NCI-H1105 treated with DMSO at 0.1 percent for 48 hours (cell line): ENCODE measurements around the gene P2RY6.

Experiments used
- DNase-seq: peaks from one replicate; lab custom pipeline; 2025; lab: John Stamatoyannopoulos, UW

The P2RY6 gene

DNA sequence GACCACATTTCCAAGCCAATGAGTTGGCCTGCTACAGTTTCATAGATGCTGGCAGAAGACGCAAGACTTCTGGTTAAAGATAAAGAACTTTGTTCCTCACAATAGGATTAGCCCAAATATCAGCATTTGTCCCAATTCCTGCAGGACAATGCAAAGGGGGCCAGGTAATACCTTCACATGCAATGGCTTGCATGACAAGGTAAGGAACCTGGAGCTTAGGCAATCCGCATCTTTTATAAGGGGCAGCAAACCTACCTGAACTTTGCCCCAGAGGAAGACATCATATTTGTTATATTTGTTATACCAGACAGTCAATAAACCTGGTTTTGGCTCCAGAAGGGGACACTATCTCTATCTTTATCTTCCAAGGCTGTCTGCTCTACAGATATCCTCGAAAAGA lies 5.3 kb downstream of the P2RY6 start:
- no peak for DNase-seq

DNA sequence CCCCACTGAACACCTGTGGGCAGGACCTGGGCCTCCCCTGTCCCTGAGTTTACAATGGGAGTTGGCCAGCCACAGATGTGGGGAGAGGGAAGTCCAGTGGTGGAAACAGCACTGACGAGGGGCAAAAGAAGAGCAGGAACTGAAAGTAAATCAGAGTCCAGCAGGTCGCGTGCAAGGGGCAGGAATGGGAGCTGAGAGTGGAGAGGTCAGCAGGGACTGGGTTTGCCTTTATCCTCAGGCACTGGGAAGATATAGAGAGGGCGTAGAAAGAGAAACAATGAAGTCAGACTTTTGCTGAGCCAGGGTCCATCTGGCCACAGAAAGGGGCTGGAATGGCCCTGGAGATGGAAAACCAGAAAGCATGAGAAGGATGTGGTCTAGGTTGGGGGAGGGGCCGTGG lies 8.5 kb downstream of the P2RY6 start:
- no peak for DNase-seq

DNA sequence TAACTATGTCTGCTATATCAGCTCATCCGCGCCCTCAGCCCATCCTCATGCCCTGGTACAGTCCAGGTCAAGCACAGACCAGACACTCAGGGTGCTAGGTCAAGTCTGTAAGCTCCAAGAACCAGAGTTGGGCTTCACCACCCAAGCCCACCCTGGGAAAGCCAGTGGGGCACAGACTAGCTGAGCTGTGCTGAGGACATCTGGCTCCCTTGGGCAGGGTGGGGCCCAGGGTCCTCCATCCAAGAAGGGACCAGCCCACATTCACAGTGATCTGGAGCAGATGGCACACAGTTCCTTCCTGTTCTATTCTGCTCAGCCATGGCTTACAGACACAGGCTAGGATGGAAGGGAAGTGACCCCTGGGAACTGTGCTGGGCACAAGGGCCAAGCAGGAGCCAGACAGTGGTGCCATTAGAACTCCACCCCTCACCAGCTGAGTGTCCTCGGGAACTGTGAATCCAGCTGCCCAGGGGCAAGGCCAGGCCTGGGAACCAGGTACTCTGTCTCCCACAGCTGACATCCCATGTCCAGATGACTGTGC lies 9.1 kb downstream of the P2RY6 start:
- no peak for DNase-seq

DNA sequence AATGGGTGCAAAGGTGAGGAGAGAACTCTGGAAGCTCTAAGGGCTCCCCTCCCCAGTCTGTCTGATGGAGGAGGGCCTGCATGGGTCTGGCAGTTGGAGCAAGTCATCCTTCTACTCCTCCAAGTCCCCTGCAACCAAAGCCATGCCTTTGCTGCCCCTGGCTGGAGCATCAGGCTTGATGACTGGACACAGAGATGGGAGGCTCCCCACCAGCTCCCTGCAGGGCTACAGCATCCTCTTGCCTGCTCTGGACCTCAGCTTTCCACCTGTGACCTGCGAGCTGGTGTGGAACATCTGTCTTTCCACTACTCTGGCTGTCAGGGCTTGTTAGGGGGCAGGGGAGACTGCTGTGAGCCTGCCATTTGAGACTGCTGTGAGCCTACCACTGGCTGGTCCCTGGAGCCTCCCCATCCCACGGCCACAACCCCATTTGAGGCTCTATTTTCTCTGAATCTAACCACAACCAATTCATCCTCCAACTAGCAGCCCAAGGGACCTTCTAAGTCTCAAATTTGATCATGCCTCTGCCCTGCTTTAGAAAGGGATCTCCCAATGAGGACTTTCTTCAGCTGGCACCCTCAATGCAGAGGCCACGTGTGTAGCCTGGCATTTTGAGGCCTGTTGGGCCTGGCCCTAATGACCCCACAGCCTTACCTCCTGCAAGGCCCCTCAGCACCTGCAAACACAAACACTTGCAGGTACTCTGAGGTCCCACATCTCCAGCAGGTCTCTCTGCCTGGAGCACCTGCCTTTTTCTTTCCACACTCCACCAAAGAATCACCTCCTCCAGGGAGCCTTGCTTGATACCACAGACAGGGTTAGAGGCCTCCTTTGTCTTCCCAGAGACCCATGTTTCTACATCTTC lies 9.9 kb downstream of the P2RY6 start:
- DNase-seq = no peak

DNA sequence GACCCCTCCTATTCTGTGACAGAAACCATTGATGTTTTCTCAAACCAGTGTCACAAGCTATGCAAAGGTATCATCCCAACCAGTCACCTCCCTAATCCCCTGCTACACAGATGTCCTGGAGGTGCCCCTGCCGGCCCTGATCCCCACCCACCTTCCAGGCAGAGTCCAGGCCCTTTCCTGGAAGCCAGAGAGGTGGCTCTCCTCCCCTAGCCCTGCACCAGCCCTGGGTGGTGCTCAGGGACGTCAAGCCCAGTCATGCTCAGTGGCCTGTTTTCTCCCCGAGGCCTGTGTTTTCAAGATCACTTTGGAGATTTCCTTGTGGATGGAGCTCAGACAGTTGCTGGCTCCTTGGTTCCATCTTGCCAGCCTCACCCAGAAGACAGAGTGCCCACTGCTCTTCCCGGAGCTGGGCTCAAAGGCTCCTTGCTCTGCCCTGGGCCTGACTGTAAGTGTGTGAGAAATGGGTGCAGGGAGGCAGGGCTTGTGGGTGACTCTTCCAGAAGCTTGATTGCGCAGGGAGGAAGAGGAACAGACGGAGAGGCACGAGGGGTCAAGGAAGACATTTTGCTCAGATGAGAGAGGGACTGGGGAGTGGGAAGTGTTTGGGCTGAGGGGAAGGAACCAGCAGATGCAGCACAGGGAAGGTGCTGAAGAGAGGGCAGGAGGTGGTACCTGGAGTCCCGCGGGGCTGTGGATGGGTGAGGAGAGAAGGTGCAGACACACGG lies 11.3 kb downstream of the P2RY6 start:
- DNase-seq = no peak

DNA sequence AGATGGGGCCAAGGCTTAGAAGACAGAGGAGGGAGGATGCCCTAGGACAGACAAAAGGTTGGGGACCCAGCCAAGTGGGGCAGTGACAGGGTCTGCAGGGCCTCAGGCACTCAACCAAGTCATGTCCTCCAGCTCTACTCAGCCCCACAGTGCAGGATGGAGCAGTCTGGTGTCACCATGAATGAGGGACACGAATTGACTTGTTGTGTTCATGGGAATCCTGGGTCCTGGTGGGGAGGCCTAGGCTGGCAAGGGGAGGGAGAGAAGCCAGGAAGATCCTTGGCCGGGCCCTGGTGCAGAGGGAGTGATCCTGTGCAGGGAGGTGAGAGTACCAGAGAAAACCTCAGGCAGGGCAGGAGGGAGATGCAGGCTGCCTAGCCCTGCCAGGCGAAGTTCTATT lies 12.0 kb downstream of the P2RY6 start:
- DNase-seq = no peak

DNA sequence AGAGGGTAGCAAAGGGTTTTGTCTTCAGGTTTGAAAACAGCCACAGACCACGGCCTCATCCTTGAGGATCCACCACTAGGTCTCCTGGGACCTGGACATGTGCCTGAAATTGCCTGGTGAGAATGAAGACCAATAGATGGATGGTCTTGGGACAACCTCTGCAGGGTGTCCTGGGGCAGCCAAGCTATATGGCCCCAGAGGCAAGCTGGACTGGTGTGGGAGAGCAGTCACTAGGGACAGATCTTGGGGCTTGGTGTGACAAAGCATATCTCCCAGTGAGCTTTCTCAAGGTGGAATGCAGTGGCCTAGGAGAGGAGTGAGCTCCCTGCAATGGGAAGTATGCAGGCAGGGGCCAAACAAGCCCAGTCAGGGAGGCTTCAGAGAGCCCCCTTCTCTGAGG lies 13.6 kb downstream of the P2RY6 start:
- DNase-seq = no peak

DNA sequence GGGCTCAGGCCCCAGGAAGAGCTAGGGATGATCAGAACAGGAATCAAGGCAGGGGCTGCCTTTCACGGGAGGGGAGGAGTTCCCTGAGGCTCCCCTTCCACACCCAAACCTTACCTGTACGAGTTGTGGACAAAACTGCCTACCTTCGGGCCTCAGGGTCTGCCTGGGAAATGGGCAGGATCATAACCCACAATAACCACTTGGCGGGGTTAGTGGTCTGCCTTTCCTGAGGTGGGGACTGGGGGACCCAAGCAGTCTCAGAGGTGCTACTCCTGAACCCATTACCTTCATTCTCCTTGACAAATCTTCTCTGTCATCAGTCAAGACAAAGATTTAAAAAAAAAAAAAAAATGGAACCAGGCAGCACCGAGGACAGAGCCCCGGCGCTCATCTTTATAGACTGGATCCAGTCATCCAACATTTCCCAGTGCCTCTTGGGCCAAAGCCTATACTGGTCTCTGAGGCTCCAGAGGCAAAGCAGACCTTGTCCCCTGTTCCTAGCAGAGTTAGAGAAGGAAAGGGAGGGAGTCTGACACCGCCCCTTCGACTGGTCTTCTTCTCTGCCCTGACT lies 14.2 kb downstream of the P2RY6 start:
- no peak for DNase-seq

DNA sequence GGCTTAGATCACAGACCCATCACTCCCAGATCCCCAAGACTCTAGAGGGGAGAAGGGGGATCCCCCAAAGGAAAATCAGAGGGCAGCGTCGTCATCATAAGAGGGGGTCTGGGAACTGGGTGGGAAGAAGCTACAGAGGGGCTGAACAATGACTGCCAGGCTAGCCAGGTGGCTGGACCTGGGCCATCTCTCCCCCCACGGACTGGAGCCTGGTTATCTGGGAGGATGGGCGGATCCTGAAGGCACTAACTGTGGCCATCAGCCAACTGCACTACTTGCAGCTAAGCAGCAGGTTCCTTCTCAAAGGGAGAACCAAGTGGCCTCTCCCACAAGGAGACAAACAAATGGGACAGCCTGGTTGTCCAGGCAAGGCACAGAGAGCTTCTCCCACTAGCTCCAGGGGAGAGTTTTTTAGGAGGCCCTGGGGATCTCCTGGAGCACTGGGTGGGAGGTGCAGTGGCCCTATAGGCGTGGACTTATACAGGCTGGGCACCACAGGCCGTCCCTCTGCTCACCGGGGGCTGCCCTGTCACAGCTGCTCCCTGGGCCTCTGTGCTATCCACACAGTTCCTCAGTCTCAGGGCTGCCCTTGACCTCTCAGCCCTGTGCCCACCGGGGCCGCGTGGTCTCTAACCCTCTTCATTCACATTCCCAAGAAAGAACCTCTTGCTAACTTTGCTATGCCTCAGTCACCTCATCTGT lies 15.4 kb downstream of the P2RY6 start:
- DNase-seq = no peak

DNA sequence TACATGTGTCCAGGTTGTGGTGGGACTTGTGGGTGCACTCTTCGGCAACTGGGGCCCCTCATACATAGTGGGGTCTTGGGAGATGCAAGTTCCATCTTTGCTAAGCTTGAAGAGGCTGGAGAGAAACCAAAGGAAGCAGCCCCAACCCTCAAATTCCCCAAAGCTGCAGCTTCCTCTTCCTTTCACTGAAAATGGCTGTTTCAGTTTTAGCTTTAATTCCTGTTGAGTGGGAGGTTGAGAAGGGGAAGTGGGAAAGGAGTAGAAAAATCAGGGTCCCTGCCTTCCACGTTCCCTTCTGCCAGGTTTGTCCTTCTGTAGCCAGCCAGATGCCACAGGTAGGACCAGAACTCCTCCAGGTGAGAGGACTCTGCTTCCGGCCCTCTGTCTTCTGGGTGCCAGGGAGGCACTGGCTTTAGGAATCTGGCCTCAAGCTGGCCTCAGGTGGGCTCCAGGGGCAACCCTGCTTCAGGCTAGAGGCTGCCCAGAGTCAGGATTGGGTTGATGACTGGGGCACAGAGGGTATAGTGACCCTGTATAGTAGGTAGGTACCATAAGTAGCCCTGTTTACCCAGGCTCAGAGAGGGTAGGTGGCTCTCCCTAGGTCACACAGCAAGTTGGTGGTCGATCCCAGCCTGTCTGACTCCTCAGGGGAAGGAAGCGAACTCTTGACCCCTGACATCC lies 16.2 kb downstream of the P2RY6 start:
- no peak for DNase-seq

DNA sequence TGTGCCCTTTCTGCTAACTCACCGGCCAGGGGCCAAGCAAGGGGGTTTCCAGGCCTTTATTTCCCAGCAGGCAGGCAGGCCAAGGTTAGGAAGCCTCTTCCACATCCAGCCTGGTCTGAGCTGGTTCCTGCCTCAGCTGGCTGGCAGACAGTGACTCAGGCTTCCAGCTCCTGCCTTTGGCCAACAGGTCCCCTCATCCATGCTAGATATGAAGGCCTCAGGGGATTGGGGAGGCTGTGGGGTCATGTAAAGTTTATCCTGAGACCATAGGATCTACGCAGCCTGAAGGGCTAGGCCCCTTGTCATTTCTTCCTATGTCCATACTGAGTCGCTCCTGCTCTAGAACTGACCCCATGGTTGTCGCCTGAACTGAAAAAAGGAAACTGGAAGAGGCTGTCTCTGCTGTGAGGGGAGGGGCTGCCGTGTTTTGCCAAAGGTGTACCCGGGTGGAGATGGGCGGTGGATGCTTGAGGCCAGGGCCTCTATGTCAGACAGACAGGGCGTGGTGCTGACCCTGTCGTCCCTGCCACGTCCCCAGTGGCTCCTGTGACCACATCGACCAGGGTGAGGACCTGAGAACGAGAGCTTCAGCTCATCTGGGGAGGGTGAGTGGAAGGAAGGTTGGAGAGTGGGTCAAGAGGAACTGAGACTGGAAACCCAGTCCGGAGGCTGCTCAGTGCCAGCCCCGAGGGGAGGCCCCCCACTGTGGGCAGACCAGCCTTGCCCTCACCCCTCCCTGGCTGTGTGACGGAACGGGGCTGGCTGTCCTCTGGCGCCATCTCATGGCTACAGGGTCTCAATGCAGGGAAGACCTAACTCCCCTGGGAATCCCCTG lies 17.0 kb downstream of the P2RY6 start:
- peak; percentile 61 for DNase-seq

DNA sequence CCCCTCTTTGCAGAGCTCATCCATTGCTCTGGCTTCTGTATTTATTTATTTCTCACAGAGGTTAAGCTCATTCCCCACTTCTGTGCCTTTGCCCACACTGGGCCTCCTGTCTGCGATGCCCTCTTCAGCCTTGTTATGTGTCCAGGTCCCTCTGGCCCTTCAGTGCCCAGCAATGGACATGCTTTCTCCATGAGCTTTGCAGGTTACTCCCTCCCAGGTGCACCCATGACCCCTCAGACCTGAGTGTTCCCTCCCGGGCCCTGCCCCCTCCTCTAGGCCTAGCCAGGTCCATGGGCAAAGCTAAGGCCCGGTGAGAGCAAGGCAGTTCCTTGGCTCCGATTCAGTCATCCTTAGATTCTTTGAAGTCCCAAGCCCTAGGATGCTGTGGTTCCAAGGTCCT lies 18.4 kb downstream of the P2RY6 start:
- DNase-seq = no peak

DNA sequence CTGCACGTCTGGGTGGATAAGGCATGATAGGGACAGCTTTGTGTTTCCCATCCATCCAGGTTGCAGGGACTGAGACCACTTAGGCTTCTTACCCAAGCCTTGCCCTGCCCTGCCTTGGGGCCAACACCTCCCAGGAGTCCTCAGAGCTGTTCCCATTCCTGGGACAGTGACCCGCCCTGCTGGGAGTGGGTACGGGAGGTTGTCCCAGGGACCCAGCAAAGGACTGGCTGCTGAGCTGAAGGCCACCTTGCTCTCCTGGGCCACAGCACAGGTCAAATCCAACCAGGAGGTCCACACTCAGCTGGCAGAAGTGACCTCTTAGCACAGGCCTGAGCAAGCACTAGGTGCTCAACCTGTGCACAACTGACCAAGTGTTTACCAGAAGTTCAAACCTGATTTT lies 19.1 kb downstream of the P2RY6 start:
- DNase-seq = no peak

DNA sequence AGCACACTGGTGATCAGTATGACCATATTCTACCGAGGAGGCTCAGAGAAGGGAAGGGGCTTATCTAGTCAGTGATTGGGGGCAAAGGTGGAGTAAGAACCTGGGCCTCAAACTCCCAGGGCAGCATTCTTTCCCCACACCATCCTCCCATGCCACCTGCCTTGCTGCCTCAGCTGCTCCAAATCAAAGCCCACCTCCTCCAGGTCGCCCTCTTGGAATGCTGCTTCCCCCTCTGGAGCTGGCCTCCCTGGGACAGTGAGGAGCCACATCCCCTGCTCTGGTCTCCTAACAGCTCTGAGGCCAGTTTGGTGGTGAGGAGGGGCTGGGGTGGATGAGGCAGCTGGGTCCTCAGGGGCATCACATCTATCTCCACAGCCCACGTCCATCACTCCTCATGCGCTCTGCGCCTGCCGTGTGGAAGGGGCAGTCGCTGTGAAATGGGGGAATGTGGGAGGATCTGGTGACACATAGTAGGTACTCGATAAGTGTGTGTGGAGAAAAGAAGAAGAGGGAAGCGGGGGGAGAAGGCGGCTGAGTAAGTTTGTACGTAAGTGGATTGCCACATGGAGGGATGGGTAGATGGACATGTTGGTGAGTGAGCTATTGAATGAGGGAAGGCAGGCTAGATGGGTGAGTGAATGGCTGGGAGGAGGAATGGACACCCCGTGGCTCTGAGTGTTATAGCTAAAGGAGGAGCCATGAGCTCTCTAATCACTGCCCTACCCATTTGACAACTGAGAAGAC lies 19.8 kb downstream of the P2RY6 start:
- DNase-seq = no peak

DNA sequence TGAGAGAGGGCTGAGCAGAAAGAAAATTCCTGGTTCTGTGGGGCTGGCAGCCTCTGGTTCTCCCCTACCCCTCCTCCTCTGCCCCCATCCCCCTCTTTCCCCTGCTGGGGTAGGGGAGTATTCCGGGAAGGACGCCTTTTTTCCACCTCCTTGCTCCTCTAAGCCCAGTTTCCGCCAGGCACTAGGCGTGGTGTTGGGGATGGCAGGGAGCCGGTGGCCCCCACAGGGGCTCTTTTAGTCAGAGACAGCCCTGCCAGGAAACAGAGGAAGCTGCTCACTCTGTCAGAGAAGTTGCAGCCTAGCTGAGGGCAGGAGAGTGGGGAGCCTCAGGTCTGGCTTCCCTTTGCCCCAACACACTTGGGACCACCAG lies 20.4 kb downstream of the P2RY6 start:
- no peak for DNase-seq

DNA sequence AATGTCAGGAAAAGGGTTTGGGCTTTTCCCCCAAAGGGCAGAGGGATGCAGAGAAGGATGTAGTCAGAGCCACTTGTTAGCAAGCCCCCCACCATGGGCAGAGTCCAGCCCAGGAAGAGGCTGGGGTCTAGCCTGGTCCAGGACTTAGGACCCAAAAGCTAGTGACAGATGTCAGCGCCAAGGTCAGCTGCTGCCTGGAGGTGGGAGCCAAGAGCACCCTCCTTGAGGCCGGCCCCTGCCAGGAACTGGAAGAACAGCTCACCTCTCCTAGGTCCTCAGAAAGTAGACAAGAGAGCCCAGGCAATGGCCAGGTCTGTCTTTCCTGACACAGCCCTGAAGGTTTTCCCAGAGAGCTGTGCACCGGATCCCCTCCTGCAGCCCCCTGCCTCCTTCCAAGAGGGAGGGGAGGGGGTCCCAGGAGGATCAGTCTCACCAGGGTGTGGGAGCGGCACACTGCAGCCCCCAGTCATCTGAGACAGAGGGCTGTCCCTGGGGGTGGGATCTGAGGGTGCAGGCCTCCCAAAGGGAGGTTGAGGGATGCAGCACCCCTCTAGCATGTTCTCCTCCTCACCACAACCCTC lies 21.3 kb downstream of the P2RY6 start:
- DNase-seq = no peak

DNA sequence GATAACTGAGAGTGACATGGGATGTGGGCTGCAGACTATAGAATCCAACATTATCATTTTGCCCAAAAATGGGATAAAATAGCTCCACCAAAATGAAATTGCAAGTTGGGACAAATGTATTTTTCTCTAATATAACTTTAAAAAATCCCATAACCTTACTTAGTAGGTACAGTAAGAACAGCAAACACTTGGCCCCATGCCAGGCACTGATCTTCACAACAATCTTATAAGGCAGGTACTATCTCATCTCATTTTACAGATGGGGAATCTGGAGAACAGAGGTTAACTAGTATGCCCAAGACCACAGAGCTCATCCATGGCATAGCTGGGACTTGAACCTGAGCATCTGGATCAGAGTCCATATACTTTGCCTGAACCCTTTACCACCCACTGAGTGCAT lies 22.5 kb downstream of the P2RY6 start:
- no peak for DNase-seq

DNA sequence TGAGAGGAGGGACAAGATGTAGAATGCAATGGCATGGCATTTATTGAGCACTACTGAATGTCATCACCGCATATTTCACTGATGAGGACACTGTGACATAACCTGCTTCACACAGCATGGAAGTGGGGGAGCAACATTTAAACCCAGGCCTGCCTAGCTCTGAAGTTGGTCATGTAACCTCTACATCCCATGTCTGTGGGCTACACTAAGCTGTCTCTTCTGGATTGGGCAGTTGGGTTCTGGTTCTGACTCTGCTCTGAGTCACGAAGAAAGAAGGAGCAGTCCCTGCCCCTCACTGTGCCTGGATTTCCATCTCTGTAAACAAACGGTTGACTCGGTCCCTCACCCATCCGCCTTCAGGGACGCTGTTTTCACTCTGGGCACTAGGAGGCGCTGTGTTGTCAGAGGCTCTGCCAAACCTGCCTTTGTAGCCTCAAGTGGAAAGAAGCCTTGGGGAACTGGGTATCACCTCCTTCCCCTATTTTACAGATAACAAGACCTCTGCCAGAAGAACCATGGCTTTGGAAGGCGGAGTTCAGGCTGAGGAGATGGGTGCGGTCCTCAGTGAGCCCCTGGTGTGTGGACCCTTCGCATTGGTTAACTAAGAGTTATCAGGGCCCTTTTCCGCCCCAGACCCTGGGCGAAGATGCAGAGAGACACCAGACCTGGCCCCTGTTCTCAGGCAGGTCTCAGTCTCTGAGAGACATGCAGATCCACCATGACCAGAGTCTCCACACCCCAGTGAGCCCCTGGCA lies 23.3 kb downstream of the P2RY6 start:
- peak; percentile 17 for DNase-seq

DNA sequence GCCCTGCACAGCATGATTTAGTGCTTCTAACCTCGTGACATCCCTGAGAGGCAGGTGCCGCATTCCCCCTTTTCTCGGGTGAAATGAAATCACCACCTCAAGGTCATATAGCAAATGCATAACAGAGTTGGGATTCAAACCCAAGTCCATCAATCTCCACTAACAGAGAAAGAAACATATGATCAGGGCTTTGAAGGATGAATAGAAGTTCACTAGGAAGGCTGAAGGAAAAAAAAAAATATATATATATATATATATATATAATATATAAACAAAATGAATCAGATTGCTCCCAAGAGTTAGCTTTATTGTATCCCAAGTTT lies 23.8 kb downstream of the P2RY6 start:
- DNase-seq = no peak
